Fibroblast of lung (primary cell): Measurements from ENCODE around the gene ARID5A.

Experiments
- EZH2 ChIP-seq: IDR thresholded peaks from 2 replicates; pipeline ENCODE4 v1.5.1; 2012; ENCODE audit warnings: low read length, control low read depth, mild to moderate bottlenecking; ENCODE audit errors: missing control alignments
- TF ChIP-seq, protein P1 (sequence below), 2 donors: IDR thresholded peaks in 1 of 2; conservative IDR thresholded peaks in 1 of 2; 1 replicate in 1 of 2; 2 replicates in 1 of 2; pipeline ENCODE4 v1.5.1; 2011 to 2012; ENCODE audit warnings: low read length in 2 of 2, control low read depth in 1 of 2, inconsistent platforms in 1 of 2, low read depth in 1 of 2, mild to moderate bottlenecking in 1 of 2

DNA sequence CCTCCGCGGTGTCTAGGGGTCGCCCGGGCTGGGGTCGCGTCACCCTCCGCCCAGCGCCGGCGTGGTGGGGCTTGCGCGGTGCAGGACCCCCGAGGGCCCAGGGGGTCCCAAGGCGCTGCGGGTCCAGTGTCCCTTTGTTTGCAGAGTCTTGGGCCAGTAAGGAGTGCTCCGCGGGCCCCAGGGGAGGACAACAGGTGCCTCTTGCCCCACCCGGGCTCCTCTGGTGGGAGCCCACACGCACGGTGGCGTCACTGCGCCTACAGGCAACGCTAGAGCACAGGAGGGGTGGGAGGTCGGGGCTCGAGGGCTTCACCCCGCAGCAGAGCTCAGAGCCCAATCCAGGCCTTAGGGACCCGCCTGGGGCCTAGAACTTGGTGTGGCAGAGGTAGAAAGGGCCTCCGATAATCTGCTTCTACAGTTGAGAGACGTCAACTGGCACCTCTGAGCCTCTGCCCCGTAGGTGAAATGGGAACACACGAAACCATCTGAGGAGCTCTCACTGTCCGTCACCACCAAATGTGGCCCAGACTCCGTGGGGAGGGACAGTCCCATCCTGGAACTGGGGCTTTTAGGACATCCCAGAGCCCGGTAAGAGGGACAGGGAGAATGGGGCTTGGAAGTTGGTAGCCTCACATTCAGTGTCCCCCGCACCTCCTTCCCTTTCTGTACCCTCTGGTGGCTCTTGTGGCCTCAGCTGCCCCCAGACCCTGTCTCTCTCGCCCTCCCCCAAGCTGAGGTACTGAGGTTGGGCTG is 1.4 kb downstream of the ARID5A start:
- TF ChIP-seq, protein P1, sequence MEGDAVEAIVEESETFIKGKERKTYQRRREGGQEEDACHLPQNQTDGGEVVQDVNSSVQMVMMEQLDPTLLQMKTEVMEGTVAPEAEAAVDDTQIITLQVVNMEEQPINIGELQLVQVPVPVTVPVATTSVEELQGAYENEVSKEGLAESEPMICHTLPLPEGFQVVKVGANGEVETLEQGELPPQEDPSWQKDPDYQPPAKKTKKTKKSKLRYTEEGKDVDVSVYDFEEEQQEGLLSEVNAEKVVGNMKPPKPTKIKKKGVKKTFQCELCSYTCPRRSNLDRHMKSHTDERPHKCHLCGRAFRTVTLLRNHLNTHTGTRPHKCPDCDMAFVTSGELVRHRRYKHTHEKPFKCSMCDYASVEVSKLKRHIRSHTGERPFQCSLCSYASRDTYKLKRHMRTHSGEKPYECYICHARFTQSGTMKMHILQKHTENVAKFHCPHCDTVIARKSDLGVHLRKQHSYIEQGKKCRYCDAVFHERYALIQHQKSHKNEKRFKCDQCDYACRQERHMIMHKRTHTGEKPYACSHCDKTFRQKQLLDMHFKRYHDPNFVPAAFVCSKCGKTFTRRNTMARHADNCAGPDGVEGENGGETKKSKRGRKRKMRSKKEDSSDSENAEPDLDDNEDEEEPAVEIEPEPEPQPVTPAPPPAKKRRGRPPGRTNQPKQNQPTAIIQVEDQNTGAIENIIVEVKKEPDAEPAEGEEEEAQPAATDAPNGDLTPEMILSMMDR (conservative IDR thresholded peaks at IDR 0.05 in 1 of 2, IDR thresholded peaks at IDR 0.05 in 1 of 2; ENCODE audit: low read depth in 1 of 2, low read length in 2 of 2): no peak
- TF ChIP-seq EZH2: no peak
